HepG2 (cell line): ENCODE data around the gene THAP2. TPM values are rescaled to one million over a fixed set of nuclear protein-coding genes. Genes with fewer than 3 reads are reported as not detected.

Experiments used
- ARHGAP35 ChIP-seq: sonication (generic); formaldehyde crosslinking; IDR thresholded peaks from 2 replicates; pipeline ENCODE4 v1.9.0; 2022; ENCODE audit warnings: mild to moderate bottlenecking, inconsistent platforms, moderate library complexity, missing genetic modification reagents, borderline replicate concordance
- HOMEZ ChIP-seq: IDR thresholded peaks from 2 replicates; pipeline ENCODE4 v1.6.1; 2016; ENCODE audit warnings: low read depth
- MAX ChIP-seq: IDR thresholded peaks from 2 replicates; pipeline ENCODE4 v1.6.1; 2012; ENCODE audit warnings: inconsistent platforms
- PHF8 ChIP-seq: sonication (generic); formaldehyde crosslinking; IDR thresholded peaks from 2 replicates; pipeline ENCODE4 v1.5.0; 2020; ENCODE audit warnings: missing genetic modification reagents
- RELA ChIP-seq: sonication (generic); formaldehyde crosslinking; IDR thresholded peaks from 2 replicates; pipeline ENCODE4 v1.4.0; 2020; ENCODE audit warnings: missing genetic modification reagents
- YEATS4 ChIP-seq: sonication (generic); formaldehyde crosslinking; IDR thresholded peaks from 2 replicates; pipeline ENCODE4 v1.4.0; 2020; ENCODE audit warnings: missing genetic modification reagents, borderline replicate concordance
- ZBTB39 ChIP-seq: sonication (generic); formaldehyde crosslinking; IDR thresholded peaks from 2 replicates; pipeline ENCODE4 v1.5.0; 2020; ENCODE audit warnings: missing genetic modification reagents
- ZFP90 ChIP-seq: sonication (generic); formaldehyde crosslinking; IDR thresholded peaks from 2 replicates; pipeline ENCODE4 v1.8.0; 2022; ENCODE audit warnings: missing genetic modification reagents, mild to moderate bottlenecking, inconsistent platforms, borderline replicate concordance
- ZNF121 ChIP-seq: sonication (generic); formaldehyde crosslinking; IDR thresholded peaks from 2 replicates; pipeline ENCODE4 v1.5.0; 2020; ENCODE audit warnings: mild to moderate bottlenecking, missing genetic modification reagents
- ZNF263 ChIP-seq: sonication (generic); formaldehyde crosslinking; IDR thresholded peaks from 2 replicates; pipeline ENCODE4 v1.4.0; 2020; ENCODE audit warnings: missing genetic modification reagents
- ZNF33A ChIP-seq: sonication (generic); formaldehyde crosslinking; IDR thresholded peaks from 2 replicates; pipeline ENCODE4 v1.5.1; 2020; ENCODE audit warnings: missing genetic modification reagents, mild to moderate bottlenecking, moderate library complexity, borderline replicate concordance
- ZNF343 ChIP-seq: sonication (generic); formaldehyde crosslinking; IDR thresholded peaks from 2 replicates; pipeline ENCODE4 v1.4.0; 2020; ENCODE audit warnings: mild to moderate bottlenecking, missing genetic modification reagents
- ZNF543 ChIP-seq: sonication (generic); formaldehyde crosslinking; IDR thresholded peaks from 2 replicates; pipeline ENCODE4 v1.4.0; 2020; ENCODE audit warnings: mild to moderate bottlenecking, missing genetic modification reagents
- ZNF557 ChIP-seq: sonication (generic); formaldehyde crosslinking; IDR thresholded peaks from 2 replicates; pipeline ENCODE4 v1.4.0; 2020; ENCODE audit warnings: missing genetic modification reagents
- polyA plus RNA-seq, 8 experiments: library from polyadenylated mRNA; depleted of rRNA in 3 of 8; stranded (reverse) in 7 of 8; unstranded in 1 of 8; fragments of >200 nt; fragmentation: Illumina TruSeq in 4 of 8; extraction: Trizol in 4 of 8; gene quantifications; 2 replicates each; pipeline versions ENCODE4 v1.2.1 to v1.2.3, GENCODE V29; 2011 to 2016; ENCODE audit warnings: low read depth in 4 of 8, missing spikeins in 1 of 8, mixed read lengths in 1 of 8; ENCODE audit not compliant: insufficient read depth in 1 of 8
- total RNA-seq, 5 experiments: library from RNA; depleted of rRNA; stranded (reverse); fragments of >200 nt; fragmentation: Illumina TruSeq; extraction: Trizol; gene quantifications; 2 replicates each; pipeline ENCODE4 v1.2.3, GENCODE V29; 2016; ENCODE audit warnings: low read depth in 1 of 5
- TF ChIP-seq, protein P1 (sequence below): sonication (generic); formaldehyde crosslinking; IDR thresholded peaks from 2 replicates; pipeline ENCODE4 v1.4.0; 2020; ENCODE audit warnings: mild to moderate bottlenecking, low read depth, missing genetic modification reagents
- TF ChIP-seq, protein P2 (sequence below): sonication (generic); formaldehyde crosslinking; IDR thresholded peaks from 2 replicates; pipeline ENCODE4; 2020; ENCODE audit warnings: missing genetic modification reagents, mild to moderate bottlenecking, borderline replicate concordance
- TF ChIP-seq, protein P3 (sequence below): sonication (generic); formaldehyde crosslinking; IDR thresholded peaks from 2 replicates; pipeline ENCODE4 v1.4.0; 2020; ENCODE audit warnings: missing genetic modification reagents, borderline replicate concordance

Gene THAP2
- total and polyA plus RNA-seq, 2 of the 13 experiments (the other 11 are each of a cell fraction or from before 2014, with no cell fraction given): 5.2 to 6.2 TPM

DNA sequence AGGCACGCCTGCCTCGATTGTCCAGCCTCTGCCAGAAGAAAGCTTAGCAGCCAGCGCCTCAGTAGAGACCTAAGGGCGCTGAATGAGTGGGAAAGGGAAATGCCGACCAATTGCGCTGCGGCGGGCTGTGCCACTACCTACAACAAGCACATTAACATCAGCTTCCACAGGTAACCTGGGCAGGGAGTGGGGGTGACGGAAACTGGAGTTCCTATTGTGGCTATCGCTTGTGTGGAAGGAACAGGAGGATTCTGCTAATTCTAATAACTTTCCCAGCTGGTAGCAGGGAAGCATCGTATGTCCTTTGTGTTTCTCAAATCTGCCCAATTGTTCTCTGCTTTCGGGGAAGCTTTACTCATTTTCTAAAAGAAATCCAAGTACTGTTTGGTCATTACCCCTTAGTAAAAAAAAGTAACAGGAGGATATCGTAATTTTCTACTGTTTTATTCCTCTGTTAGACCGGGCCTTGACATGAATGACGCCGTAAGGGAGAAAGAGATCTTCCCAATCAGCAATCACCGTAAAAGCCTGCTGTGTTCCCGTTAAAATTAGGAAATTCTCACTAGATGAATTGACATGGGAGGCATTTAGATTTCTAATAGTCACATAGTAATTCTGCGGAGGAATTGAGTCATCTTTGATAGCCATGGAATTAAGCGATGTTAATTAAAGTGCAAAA, 449 bp downstream of the THAP2 start (continued):
- TF ChIP-seq, protein P1, sequence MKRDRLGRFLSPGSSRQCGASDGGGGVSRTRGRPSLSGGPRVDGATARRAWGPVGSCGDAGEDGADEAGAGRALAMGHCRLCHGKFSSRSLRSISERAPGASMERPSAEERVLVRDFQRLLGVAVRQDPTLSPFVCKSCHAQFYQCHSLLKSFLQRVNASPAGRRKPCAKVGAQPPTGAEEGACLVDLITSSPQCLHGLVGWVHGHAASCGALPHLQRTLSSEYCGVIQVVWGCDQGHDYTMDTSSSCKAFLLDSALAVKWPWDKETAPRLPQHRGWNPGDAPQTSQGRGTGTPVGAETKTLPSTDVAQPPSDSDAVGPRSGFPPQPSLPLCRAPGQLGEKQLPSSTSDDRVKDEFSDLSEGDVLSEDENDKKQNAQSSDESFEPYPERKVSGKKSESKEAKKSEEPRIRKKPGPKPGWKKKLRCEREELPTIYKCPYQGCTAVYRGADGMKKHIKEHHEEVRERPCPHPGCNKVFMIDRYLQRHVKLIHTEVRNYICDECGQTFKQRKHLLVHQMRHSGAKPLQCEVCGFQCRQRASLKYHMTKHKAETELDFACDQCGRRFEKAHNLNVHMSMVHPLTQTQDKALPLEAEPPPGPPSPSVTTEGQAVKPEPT (CRISPR knock-in tag): 0 out of 2 replicates have a peak, but pooled peaks have one; percentile 45
- TF ChIP-seq ZFP90 (CRISPR knock-in tag) (0 out of 2 replicates have a peak, but pooled peaks have one; percentile 39), PHF8 (CRISPR knock-in tag) (no peak), MAX (peak; percentile 49), ZNF557 (CRISPR knock-in tag) (0 out of 2 replicates have a peak, but pooled peaks have one; percentile 24), ZNF543 (CRISPR knock-in tag) (peak; percentile 49; the same call in 1 of the 2 replicates), YEATS4 (CRISPR knock-in tag) (0 out of 2 replicates have a peak, but pooled peaks have one; percentile 27), ARHGAP35 (CRISPR knock-in tag) (no peak), ZBTB39 (CRISPR knock-in tag) (no peak), ZNF33A (CRISPR knock-in tag) (no peak), RELA (no peak), HOMEZ (CRISPR knock-in tag) (no peak), ZNF343 (no peak), ZNF263 (CRISPR knock-in tag) (no peak), ZNF121 (CRISPR knock-in tag) (no peak)
- TF ChIP-seq, protein P2, sequence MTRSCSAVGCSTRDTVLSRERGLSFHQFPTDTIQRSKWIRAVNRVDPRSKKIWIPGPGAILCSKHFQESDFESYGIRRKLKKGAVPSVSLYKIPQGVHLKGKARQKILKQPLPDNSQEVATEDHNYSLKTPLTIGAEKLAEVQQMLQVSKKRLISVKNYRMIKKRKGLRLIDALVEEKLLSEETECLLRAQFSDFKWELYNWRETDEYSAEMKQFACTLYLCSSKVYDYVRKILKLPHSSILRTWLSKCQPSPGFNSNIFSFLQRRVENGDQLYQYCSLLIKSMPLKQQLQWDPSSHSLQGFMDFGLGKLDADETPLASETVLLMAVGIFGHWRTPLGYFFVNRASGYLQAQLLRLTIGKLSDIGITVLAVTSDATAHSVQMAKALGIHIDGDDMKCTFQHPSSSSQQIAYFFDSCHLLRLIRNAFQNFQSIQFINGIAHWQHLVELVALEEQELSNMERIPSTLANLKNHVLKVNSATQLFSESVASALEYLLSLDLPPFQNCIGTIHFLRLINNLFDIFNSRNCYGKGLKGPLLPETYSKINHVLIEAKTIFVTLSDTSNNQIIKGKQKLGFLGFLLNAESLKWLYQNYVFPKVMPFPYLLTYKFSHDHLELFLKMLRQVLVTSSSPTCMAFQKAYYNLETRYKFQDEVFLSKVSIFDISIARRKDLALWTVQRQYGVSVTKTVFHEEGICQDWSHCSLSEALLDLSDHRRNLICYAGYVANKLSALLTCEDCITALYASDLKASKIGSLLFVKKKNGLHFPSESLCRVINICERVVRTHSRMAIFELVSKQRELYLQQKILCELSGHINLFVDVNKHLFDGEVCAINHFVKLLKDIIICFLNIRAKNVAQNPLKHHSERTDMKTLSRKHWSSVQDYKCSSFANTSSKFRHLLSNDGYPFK (CRISPR knock-in tag): peak; percentile 21; the same call in 1 of the 2 replicates
- TF ChIP-seq, protein P3, sequence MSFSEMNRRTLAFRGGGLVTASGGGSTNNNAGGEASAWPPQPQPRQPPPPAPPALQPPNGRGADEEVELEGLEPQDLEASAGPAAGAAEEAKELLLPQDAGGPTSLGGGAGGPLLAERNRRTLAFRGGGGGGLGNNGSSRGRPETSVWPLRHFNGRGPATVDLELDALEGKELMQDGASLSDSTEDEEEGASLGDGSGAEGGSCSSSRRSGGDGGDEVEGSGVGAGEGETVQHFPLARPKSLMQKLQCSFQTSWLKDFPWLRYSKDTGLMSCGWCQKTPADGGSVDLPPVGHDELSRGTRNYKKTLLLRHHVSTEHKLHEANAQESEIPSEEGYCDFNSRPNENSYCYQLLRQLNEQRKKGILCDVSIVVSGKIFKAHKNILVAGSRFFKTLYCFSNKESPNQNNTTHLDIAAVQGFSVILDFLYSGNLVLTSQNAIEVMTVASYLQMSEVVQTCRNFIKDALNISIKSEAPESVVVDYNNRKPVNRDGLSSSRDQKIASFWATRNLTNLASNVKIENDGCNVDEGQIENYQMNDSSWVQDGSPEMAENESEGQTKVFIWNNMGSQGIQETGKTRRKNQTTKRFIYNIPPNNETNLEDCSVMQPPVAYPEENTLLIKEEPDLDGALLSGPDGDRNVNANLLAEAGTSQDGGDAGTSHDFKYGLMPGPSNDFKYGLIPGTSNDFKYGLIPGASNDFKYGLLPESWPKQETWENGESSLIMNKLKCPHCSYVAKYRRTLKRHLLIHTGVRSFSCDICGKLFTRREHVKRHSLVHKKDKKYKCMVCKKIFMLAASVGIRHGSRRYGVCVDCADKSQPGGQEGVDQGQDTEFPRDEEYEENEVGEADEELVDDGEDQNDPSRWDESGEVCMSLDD (CRISPR knock-in tag): no peak
